Measurements from ENCODE around the gene CRHR2. TPM values are rescaled to one million over a fixed set of nuclear protein-coding genes. Genes with fewer than 3 reads are reported as not detected.
A peak's percentile ranks its signal among the peaks of the same experiment; 100 is the strongest.

Gene CRHR2
- total and polyA plus RNA-seq, 2 of the 13 experiments (the other 11 are each of a cell fraction or from before 2014, with no cell fraction given), result not detected

GRCh38 chr7:30630986-30631385, 51.3 kb downstream of the CRHR2 start (continued):
- no peak for TF ChIP-seq GABPB1 (CRISPR knock-in tag; IDR thresholded peaks at IDR 0.05)
- TF ChIP-seq TAF15 (IDR thresholded peaks at IDR 0.05; ENCODE audit: low read depth, low read length, poor library complexity, severe bottlenecking), result no peak
- TF ChIP-seq TFE3 (CRISPR knock-in tag; IDR thresholded peaks at IDR 0.05), result no peak
- no peak for TF ChIP-seq SSRP1 (CRISPR knock-in tag; IDR thresholded peaks at IDR 0.05)
- no peak for TF ChIP-seq GPN1 (CRISPR knock-in tag; IDR thresholded peaks at IDR 0.05; ENCODE audit: borderline replicate concordance)
- TF ChIP-seq RNF2 (conservative IDR thresholded peaks at IDR 0.05; ENCODE audit: low read depth), result no peak
- TF ChIP-seq PAWR (CRISPR knock-in tag; IDR thresholded peaks at IDR 0.05; ENCODE audit: borderline replicate concordance), result no peak
- no peak for TF ChIP-seq ZFP36L2 (CRISPR knock-in tag; IDR thresholded peaks at IDR 0.05)
- TF ChIP-seq AGO2 (optimal IDR thresholded peaks at IDR 0.05; ENCODE audit: low read depth, low read length), result no peak
- no peak for TF ChIP-seq CBFB (CRISPR knock-in tag; IDR thresholded peaks at IDR 0.05)
- no peak for TF ChIP-seq NFYB (CRISPR knock-in tag; IDR thresholded peaks at IDR 0.05)
- TF ChIP-seq ZNF83 (CRISPR knock-in tag; IDR thresholded peaks at IDR 0.05; ENCODE audit: borderline replicate concordance), result no peak

- TF ChIP-seq RBM22 (optimal IDR thresholded peaks at IDR 0.05; ENCODE audit: low read length) (peak; percentile 39), ZNF484 (CRISPR knock-in tag; IDR thresholded peaks at IDR 0.05; ENCODE audit: borderline replicate concordance, low read depth) (no peak), ZNF17 (CRISPR knock-in tag; IDR thresholded peaks at IDR 0.05) (no peak), IRF1 (CRISPR knock-in tag; IDR thresholded peaks at IDR 0.05; ENCODE audit: low read depth) (no peak)
- Histone ChIP-seq H3K4me2 (ENCODE audit: low read depth, low read length) (no peak overlapping the region), H3K27me3 (ENCODE audit: control insufficient read depth in 1 of 2, insufficient read depth in 2 of 2, low read length in 2 of 2) (no peaks in the 10 kb centered on the region), H3K36me3 (replicated peaks in 1 of 2; ENCODE audit: control insufficient read depth in 1 of 2, insufficient read depth in 2 of 2, low read length in 2 of 2) (peaks cover 21 to 91% of the 10 kb centered on the region in 2 experiments), H3K9ac (ENCODE audit: insufficient read depth, low read depth, low read length) (no peak overlapping the region), H3K27ac (ENCODE audit: extremely low read length, insufficient read depth, low read length) (no peak overlapping the region), H4K20me1 (ENCODE audit: insufficient read depth, low read length) (no peaks in the 10 kb centered on the region), H3K9me3 (ENCODE audit: low read length) (no peaks in the 10 kb centered on the region), H3K4me1 (ENCODE audit: insufficient read depth, low read length) (no peaks in the 10 kb centered on the region), H3K4me3 (replicated peaks in 1 of 3; ENCODE audit: insufficient read depth in 1 of 3, low read depth in 2 of 3, low read length in 3 of 3) (no peak overlapping the region), H2AFZ (ENCODE audit: low read length) (no peak overlapping the region), H3K79me2 (ENCODE audit: insufficient read depth, low read length) (no peaks in the 10 kb centered on the region)
- intact Hi-C loops (cut with micrococcal nuclease; ENCODE audit: unreplicated experiment), result no loop called here
- ATAC-seq (no peak), DNase-seq (ENCODE audit: low spot score) (no peak), FAIRE-seq (no peak)
- in situ Hi-C loops (cut with HindIII; ENCODE audit: extremely low pct_ligation_motif_present, low pct_unique_long_range_greater_than_20kb), result no loop called here
- WGBS (ENCODE audit: low lambda C conversion rate), result 93% methylated on average over 4 of the region's 4 CpGs
- POLR2A ChIA-PET, result no interaction called here
- CTCF ChIA-PET (ENCODE audit: low intra/inter-chr PET ratio, low total read pairs), result no interaction called here
- no TSS peak for BruUV-seq (replicated peaks)
Measured at GRCh38 chr7:30627026-30627425, 55.2 kb downstream of the CRHR2 start.
